Large intestine (tissue), 3 donors: Measurements from ENCODE around the gene CDYL2. TPM values are rescaled to one million over a fixed set of nuclear protein-coding genes. Genes with fewer than 3 reads are reported as not detected.

Source experiments
- DNase-seq, 2 donors: peaks; one replicate each; pipeline versions ENCODE4 v3.0.0 to v3.0.0-alpha.2; 2013
- H3K27ac ChIP-seq: one replicate; pipeline ENCODE4 v1.5.1; 2013; ENCODE audit warnings: low read length
- H3K27me3 ChIP-seq: 2 replicates; pipeline ENCODE4 v1.6.1; 2013; ENCODE audit warnings: low read length; ENCODE audit not compliant: control insufficient read depth, insufficient read depth
- H3K36me3 ChIP-seq: 2 replicates; pipeline ENCODE4 v1.6.1; 2013; ENCODE audit warnings: low read length; ENCODE audit not compliant: control insufficient read depth, insufficient read depth
- H3K4me1 ChIP-seq: one replicate; pipeline ENCODE4 v1.6.1; 2013; ENCODE audit warnings: low read length; ENCODE audit not compliant: control insufficient read depth, insufficient read depth
- H3K4me3 ChIP-seq: one replicate; pipeline ENCODE4 v1.5.1; 2013; ENCODE audit warnings: low read length
- H3K9me3 ChIP-seq: one replicate; pipeline ENCODE4 v1.6.1; 2013; ENCODE audit warnings: mild to moderate bottlenecking, low read depth, low read length, moderate library complexity; ENCODE audit not compliant: control insufficient read depth
- WGBS: methylation state at CpG from one replicate; pipeline ENCODE4 v1.1.5; 2013; ENCODE audit warnings: low lambda C conversion rate; ENCODE audit not compliant: insufficient coverage; 5-methylcytosine and 5-hydroxymethylcytosine counted together
- polyA plus RNA-seq: library from polyadenylated mRNA; unstranded; fragments of 120-200 nt; gene quantifications from one replicate; pipeline ENCODE4 v1.2.1, GENCODE V29; 2013

The CDYL2 gene
- polyA plus RNA-seq, 1 donor, result 5.1 TPM

DNA sequence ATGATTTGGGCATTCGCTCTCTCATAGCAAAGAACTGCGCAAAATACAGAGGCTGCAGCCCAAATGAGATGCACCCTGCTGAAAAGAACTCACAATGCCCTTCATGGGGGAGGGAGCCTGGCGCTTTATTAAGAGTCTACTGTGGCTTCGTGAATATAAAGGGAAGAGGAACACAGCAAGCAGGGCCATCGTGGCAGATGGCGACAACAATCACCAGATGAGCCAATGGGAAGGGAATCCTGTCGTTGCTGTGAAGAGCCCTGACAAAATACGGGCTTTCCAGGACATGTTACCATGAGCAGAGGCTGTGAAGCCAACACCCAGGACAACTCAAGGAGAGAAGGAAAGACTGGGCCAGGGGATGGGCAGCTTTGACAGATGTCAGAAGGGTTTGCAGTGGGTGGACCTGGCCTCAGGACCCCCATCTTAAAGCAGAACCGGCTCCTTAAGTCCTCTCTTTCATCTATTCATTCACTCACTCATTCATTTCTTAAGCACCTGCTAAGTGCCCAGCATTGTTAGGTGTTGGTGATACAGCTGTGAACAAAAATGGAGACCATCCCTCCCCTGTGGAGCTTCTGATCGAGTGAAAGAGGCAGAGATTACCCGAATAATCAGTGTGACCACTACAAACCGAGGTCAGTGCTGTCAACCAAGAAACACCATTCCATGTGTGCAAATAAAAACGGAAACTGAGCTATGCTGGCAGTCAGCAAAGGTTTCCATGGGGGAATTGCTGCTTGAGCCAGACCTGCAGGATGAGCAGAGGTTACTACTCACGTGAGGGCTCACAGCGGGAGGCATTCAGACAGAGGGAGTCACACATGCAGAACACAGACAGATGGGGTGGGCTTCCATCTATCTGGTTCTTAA is 137.8 kb downstream of the CDYL2 start:
- Histone ChIP-seq H3K4me3 (no peak overlapping the region), H3K4me1 (no peaks in the 10 kb centered on the region), H3K27me3 (no peaks in the 10 kb centered on the region), H3K27ac (no peak overlapping the region), H3K9me3 (no peaks in the 10 kb centered on the region), H3K36me3 (no peaks in the 10 kb centered on the region)
- WGBS, result 80% methylated on average over 3 of the region's 15 CpGs
- no peak for DNase-seq

DNA sequence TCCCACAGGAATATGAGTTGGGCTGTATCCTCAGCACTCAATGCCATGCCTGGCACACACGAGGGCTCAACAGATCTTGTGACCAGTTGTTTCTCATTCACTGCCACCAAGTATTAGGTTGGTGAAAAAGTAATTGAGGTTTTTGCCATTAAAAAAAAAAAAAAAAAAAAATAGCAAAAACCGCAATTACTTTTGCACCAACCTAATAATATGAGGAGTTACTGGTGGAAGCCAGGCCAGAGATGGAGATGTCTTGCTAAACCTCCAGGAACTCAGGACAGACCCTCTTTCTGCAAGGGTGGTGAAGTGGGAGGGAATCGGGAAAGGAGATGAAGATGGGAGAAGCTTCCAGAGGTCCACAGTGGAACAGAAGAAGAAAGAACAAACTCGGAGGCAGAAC is 139.0 kb downstream of the CDYL2 start:
- DNase-seq, result no peak
- Histone ChIP-seq H3K27me3 (no peaks in the 10 kb centered on the region), H3K27ac (no peak overlapping the region), H3K36me3 (no peaks in the 10 kb centered on the region), H3K4me1 (no peaks in the 10 kb centered on the region), H3K9me3 (no peaks in the 10 kb centered on the region), H3K4me3 (no peak overlapping the region)
- WGBS, result 94% methylated on average over 2 of the region's 4 CpGs

DNA sequence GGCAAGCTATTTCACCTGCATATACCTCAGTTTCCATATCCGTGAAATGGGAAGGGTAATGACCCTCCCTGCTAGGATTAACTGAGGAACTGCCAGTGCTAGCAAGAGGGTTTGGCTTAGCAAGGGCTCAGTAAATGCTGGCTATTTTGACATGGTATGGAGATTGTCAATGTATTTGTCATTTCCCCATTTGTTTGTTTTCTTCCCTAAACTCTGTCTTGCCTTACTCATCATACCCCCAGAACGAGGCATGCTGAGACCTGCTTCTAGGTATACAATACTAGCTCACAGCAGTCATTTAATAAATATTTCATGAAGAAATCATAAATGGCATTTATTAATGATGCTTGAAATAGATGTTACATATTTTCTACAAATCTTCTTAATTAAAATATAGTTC is 139.6 kb downstream of the CDYL2 start:
- Histone ChIP-seq H3K27ac (no peak overlapping the region), H3K4me3 (no peak overlapping the region), H3K4me1 (no peaks in the 10 kb centered on the region), H3K27me3 (no peaks in the 10 kb centered on the region), H3K9me3 (no peaks in the 10 kb centered on the region), H3K36me3 (no peaks in the 10 kb centered on the region)
- WGBS, result 89% methylated on average over 1 of the region's 2 CpGs
- DNase-seq, result no peak

GRCh38 chr16:80664226-80664625 is 140.2 kb downstream of the CDYL2 start:
- no peaks in the 10 kb centered on the region for H3K36me3 ChIP-seq
- H3K27ac ChIP-seq, result no peak overlapping the region
- no peaks in the 10 kb centered on the region for H3K4me1 ChIP-seq
- no peak overlapping the region for H3K4me3 ChIP-seq
- no CpG with 5 or more reads among the region's 10 CpGs for WGBS
- DNase-seq, result no peak
- H3K9me3 ChIP-seq, result no peaks in the 10 kb centered on the region
- no peaks in the 10 kb centered on the region for H3K27me3 ChIP-seq

DNA sequence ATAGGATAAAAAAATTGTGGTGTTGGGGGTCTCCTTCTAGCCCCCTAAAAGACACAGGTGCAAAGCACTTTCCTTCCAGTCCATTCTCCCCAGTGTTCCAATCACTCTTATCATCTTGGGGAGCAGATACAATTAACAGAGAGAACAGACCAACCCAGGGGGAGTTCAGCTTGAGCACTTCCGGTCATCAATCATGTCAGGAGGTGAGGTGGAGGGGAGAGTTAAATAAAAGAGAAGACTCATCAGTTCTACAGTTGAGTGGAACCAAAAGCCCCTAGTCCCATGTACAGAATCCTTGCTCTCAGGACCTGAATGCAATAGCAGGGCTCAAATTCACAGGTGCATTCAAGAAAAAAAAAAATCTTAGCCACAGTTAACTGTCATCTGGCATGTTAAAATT is 141.3 kb downstream of the CDYL2 start:
- H3K27me3 ChIP-seq, result no peaks in the 10 kb centered on the region
- H3K4me3 ChIP-seq, result no peak overlapping the region
- no peaks in the 10 kb centered on the region for H3K4me1 ChIP-seq
- no peaks in the 10 kb centered on the region for H3K9me3 ChIP-seq
- no peak for DNase-seq
- H3K36me3 ChIP-seq, result no peaks in the 10 kb centered on the region
- no peak overlapping the region for H3K27ac ChIP-seq
- no CpG with 5 or more reads among the region's 1 CpG for WGBS

- H3K27ac ChIP-seq, result no peak overlapping the region
- H3K27me3 ChIP-seq, result no peaks in the 10 kb centered on the region
- no peaks in the 10 kb centered on the region for H3K9me3 ChIP-seq
- DNase-seq, result no peak
- no peaks in the 10 kb centered on the region for H3K36me3 ChIP-seq
- WGBS, result no CpG with 5 or more reads among the region's 1 CpG
- no peaks in the 10 kb centered on the region for H3K4me1 ChIP-seq
- H3K4me3 ChIP-seq, result no peak overlapping the region
Observed at GRCh38 chr16:80659865-80660264, 144.5 kb downstream of the CDYL2 start.

DNA sequence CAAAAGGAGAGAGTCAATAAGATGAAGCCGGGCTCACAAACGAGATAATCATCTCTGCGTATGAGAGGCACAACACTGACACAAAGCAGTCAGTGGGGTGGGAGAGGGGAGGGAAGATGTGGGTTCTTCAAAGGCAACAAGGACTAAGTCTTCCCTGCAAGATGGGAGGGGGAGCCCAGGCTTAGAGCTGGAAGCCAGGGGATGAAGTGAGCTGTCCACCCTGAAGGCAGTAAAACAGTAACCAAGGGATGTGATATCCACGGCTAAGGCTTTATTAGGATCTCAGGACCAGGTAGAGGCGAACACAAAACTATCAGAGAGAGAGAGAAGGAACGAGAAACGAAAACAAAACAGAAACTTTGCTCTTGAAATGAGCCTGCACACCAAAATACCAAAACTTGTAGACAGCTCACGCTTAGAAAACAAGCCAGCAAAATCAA is 147.7 kb downstream of the CDYL2 start:
- 13% methylated on average over 3 of the region's 8 CpGs for WGBS
- H3K9me3 ChIP-seq, result no peaks in the 10 kb centered on the region
- H3K4me1 ChIP-seq, result no peaks in the 10 kb centered on the region
- no peaks in the 10 kb centered on the region for H3K27me3 ChIP-seq
- no peak overlapping the region for H3K27ac ChIP-seq
- peak in 1 of 2 donors; percentile 44 for DNase-seq
- no peaks in the 10 kb centered on the region for H3K36me3 ChIP-seq
- no peak overlapping the region for H3K4me3 ChIP-seq

- Histone ChIP-seq H3K4me1 (no peaks in the 10 kb centered on the region), H3K27ac (no peak overlapping the region), H3K4me3 (no peak overlapping the region), H3K9me3 (no peaks in the 10 kb centered on the region), H3K27me3 (no peaks in the 10 kb centered on the region), H3K36me3 (no peaks in the 10 kb centered on the region)
- no CpG with 5 or more reads among the region's 4 CpGs for WGBS
- no peak for DNase-seq
Observed at GRCh38 chr16:80656161-80656560, 148.2 kb downstream of the CDYL2 start.

DNA sequence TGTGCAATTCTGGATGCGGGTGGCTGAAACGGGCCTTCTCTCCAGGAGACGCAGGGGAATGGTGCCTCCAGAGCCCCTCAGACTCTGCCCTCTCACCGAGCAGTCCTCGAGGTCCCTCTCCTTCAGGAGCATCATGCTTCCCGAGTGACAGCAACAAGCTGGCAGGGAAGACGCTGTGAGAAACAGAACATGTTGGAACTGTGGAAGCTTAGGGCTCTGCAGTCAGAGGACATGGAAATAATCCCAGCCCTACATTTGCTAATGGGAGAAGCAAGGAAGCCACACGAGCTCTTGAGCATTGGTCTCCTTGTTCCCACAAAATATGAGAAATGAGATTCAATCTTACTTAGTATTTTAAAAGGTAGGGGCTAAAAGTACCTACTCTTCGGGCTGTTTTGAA is 148.6 kb downstream of the CDYL2 start:
- Histone ChIP-seq H3K36me3 (no peaks in the 10 kb centered on the region), H3K4me1 (no peaks in the 10 kb centered on the region), H3K27me3 (no peaks in the 10 kb centered on the region), H3K4me3 (no peak overlapping the region), H3K9me3 (no peaks in the 10 kb centered on the region), H3K27ac (no peak overlapping the region)
- DNase-seq, result no peak
- WGBS, result no CpG with 5 or more reads among the region's 9 CpGs

- DNase-seq, result peak in 1 of 2 donors; percentile 20
- WGBS, result 20% methylated on average over 1 of the region's 14 CpGs
- H3K27me3 ChIP-seq, result no peaks in the 10 kb centered on the region
Observed at GRCh38 chr16:80654094-80654862, 150.1 kb downstream of the CDYL2 start.

More at GRCh38 chr16:80654094-80654862, 150.1 kb downstream of the CDYL2 start:
- Histone ChIP-seq H3K27ac (no peak overlapping the region), H3K4me3 (no peak overlapping the region), H3K9me3 (no peaks in the 10 kb centered on the region), H3K36me3 (no peaks in the 10 kb centered on the region), H3K4me1 (no peaks in the 10 kb centered on the region)
